OCI-LY3 (cell line): ENCODE results near the gene PDLIM5.

Source experiments
- H2AFZ ChIP-seq: fragments of 200-600, 300-600 bp; shearing (Covaris generic); 2 replicates; pipeline ENCODE4 v1.6.0; 2014; ENCODE audit warnings: antibody characterized with exemption, low read depth, low read length
- H3K27ac ChIP-seq: fragments of 200-600, 300-600 bp; sonication (generic); 2 replicates; pipeline ENCODE4 v1.5.1; 2014; ENCODE audit warnings: mild to moderate bottlenecking, low read length, moderate library complexity, mixed read lengths
- H3K27me3 ChIP-seq: fragments of 200-600, 300-600 bp; sonication (generic); 2 replicates; pipeline ENCODE4 v1.6.1; 2014; ENCODE audit warnings: low read depth, low read length, mixed read lengths
- H3K36me3 ChIP-seq: fragments of 200-600, 300-600 bp; sonication (generic); replicated peaks from 2 replicates; pipeline ENCODE3; 2014; ENCODE audit warnings: low read depth, low read length, mixed read lengths
- H3K4me1 ChIP-seq: fragments of 300-600, 200-600 bp; sonication (generic); 2 replicates; pipeline ENCODE4 v1.6.1; 2014; ENCODE audit warnings: low read length, mixed read lengths
- H3K4me2 ChIP-seq: fragments of 200-600, 300-600 bp; sonication (generic); 2 replicates; pipeline ENCODE4 v1.6.1; 2014; ENCODE audit warnings: low read length, mixed read lengths
- H3K4me3 ChIP-seq: fragments of 300-600, 200-600 bp; sonication (generic); 2 replicates; pipeline ENCODE4 v1.5.1; 2014; ENCODE audit warnings: antibody characterized with exemption, mild to moderate bottlenecking, low read length, moderate library complexity
- H3K79me2 ChIP-seq: fragments of 300-600, 200-600 bp; shearing (Covaris generic); 2 replicates; pipeline ENCODE4 v1.6.1; 2014; ENCODE audit warnings: mild to moderate bottlenecking, low read length, mixed read lengths
- H3K9ac ChIP-seq: fragments of 300-600, 200-600 bp; shearing (Covaris generic); 2 replicates; pipeline ENCODE4 v1.6.0; 2014; ENCODE audit warnings: mild to moderate bottlenecking, low read length, moderate library complexity
- H3K9me3 ChIP-seq: fragments of 200-600, 300-600 bp; shearing (Covaris generic); 2 replicates; pipeline ENCODE4 v1.6.1; 2014; ENCODE audit warnings: low read length, mixed read lengths; ENCODE audit not compliant: insufficient read depth
- H4K20me1 ChIP-seq: fragments of 200-600, 300-600 bp; sonication (generic); 2 replicates; pipeline ENCODE4 v1.6.1; 2016; ENCODE audit warnings: low read length, mixed read lengths; ENCODE audit not compliant: insufficient read depth
- CTCF ChIP-seq: fragments of 200-600, 300-600 bp; sonication (generic); IDR thresholded peaks from 2 replicates; pipeline ENCODE4 v1.5.1; 2014; ENCODE audit warnings: antibody characterized with exemption, low read length, low read depth
- EZH2phosphoT487 ChIP-seq: fragments of 200-600 bp; shearing (Covaris generic); IDR thresholded peaks from 2 replicates; pipeline ENCODE4 v1.6.1; 2018; ENCODE audit warnings: antibody characterized with exemption, mixed run types, low read depth

PDLIM5 gene

GRCh38 chr4:94711635-94712034 lies 259.9 kb downstream of the PDLIM5 start:
- H3K36me3 ChIP-seq = no peaks in the 10 kb centered on the region
- no peak overlapping the region for H3K4me3 ChIP-seq
- H3K9ac ChIP-seq = no peak overlapping the region
- no peaks in the 10 kb centered on the region for H3K79me2 ChIP-seq
- no peak overlapping the region for H3K27ac ChIP-seq
- no peak for TF ChIP-seq EZH2phosphoT487
- no peak for TF ChIP-seq CTCF
- H3K4me2 ChIP-seq = no peak overlapping the region
- no peaks in the 10 kb centered on the region for H3K9me3 ChIP-seq
- H2AFZ ChIP-seq = no peak overlapping the region
- H3K27me3 ChIP-seq = peaks cover 7% of the 10 kb centered on the region; the same call in 1 of the 2 replicates
- no peaks in the 10 kb centered on the region for H4K20me1 ChIP-seq
- H3K4me1 ChIP-seq = no peaks in the 10 kb centered on the region

DNA sequence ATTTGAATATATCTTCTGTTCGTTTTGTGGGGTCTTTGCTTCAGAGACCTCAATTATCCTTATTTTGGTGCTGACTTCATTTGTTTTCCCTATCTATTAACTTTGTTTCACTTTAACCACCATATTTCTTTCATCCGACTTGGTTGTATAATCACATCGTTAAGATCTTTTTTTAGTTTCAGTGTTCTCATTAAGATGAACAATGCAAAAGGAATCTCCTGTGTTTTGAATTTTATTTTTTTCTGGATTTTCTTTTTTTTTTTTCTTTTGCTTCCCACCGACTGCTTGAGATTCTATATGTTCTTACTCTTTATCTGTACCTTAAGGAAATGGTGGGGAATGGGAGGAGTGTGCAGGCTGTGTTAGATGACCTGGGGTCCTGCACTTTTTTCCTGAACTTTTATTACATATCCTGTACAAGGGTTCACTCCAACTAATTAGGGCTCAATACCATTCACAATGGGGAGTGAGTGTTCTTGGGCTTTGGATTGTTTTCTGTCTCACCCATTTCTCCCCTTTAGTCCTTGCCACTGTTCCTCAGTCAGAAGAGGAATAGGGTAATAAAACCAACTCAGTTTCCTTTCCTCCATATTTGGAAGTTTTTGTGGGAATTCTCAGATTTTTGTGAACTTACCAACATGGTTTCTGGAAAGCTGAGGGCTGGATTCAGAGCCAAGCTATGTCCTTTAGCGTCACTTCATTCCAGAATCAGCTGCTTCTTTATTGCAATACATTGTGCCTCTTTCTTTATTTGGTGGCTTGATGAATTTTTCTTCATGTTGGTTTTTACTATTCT lies 262.8 kb downstream of the PDLIM5 start:
- no peak for TF ChIP-seq EZH2phosphoT487
- no peak for TF ChIP-seq CTCF
- Histone ChIP-seq H3K36me3 (no peaks in the 10 kb centered on the region), H3K4me3 (no peak overlapping the region), H3K27me3 (peaks cover 10% of the 10 kb centered on the region; the same call in 1 of the 2 replicates), H3K9ac (no peak overlapping the region), H3K79me2 (no peaks in the 10 kb centered on the region), H2AFZ (no peak overlapping the region), H3K4me1 (no peaks in the 10 kb centered on the region), H3K27ac (no peak overlapping the region), H3K9me3 (no peaks in the 10 kb centered on the region), H3K4me2 (no peak overlapping the region), H4K20me1 (no peaks in the 10 kb centered on the region)

GRCh38 chr4:94715726-94716125 lies 264.0 kb downstream of the PDLIM5 start:
- no peak overlapping the region for H2AFZ ChIP-seq
- H3K36me3 ChIP-seq = no peaks in the 10 kb centered on the region
- H3K79me2 ChIP-seq = no peaks in the 10 kb centered on the region
- H3K4me3 ChIP-seq = no peak overlapping the region
- no peaks in the 10 kb centered on the region for H3K9me3 ChIP-seq
- H4K20me1 ChIP-seq = no peaks in the 10 kb centered on the region
- peaks cover 10% of the 10 kb centered on the region; the same call in 1 of the 2 replicates for H3K27me3 ChIP-seq
- H3K4me2 ChIP-seq = no peak overlapping the region
- no peaks in the 10 kb centered on the region for H3K4me1 ChIP-seq
- TF ChIP-seq CTCF = no peak
- TF ChIP-seq EZH2phosphoT487 = no peak
- no peak overlapping the region for H3K27ac ChIP-seq
- no peak overlapping the region for H3K9ac ChIP-seq
